ENCODE data around the gene IQSEC1. TPM values are rescaled to one million over a fixed set of nuclear protein-coding genes. Genes with fewer than 3 reads are reported as not detected.

Gene IQSEC1
- polyA plus RNA-seq, 3 donors from 2014 or later, result 9.0 to 40.5 (median 15.3) TPM

GRCh38 chr3:12940854-12941253 lies 132.4 kb downstream of the IQSEC1 start:
- no peak for DNase-seq
- Mint-ChIP-seq H3K4me1 (peaks cover 19 to 24% of the 10 kb centered on the region in 2 donors), H3K9me3 (no peaks in the 10 kb centered on the region), H3K4me3 (no peak overlapping the region), H3K36me3 (peaks cover 0 to 9% (median 3%) of the 10 kb centered on the region in 3 donors), H3K27me3 (ENCODE audit: low read depth in 3 of 3) (peaks cover 0 to 6% (median 0%) of the 10 kb centered on the region in 3 donors), H3K27ac (no peak overlapping the region)

DNA sequence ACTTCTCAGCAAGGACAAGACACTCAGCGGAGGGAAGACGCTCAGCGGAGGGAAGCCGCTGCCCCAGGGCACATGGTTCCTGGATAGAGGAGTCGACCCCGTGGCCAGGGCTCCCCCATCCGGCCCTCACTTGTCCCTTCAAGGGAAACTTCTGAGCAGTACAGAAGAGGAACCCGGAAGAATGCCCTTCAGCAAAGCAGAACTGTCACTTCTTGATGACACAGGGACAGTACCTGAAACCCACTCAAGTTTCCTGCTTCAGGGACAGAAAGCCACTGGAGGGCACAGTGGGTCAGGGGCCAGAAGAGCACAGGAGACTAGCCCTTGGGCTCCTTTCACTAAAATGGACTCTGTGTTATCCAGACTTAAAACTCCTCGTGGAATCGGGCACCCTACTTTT lies 134.1 kb downstream of the IQSEC1 start:
- Mint-ChIP-seq H3K9me3 (no peaks in the 10 kb centered on the region), H3K27me3 (ENCODE audit: low read depth in 3 of 3) (peaks cover 0 to 6% (median 0%) of the 10 kb centered on the region in 3 donors), H3K27ac (peak overlapping the region in 3 of 6 donors; percentile 30 to 72 (median 50)), H3K36me3 (peaks cover 0 to 18% (median 3%) of the 10 kb centered on the region in 3 donors), H3K4me3 (no peak overlapping the region), H3K4me1 (peaks cover 15 to 16% of the 10 kb centered on the region in 2 donors)
- DNase-seq, result no peak

DNA sequence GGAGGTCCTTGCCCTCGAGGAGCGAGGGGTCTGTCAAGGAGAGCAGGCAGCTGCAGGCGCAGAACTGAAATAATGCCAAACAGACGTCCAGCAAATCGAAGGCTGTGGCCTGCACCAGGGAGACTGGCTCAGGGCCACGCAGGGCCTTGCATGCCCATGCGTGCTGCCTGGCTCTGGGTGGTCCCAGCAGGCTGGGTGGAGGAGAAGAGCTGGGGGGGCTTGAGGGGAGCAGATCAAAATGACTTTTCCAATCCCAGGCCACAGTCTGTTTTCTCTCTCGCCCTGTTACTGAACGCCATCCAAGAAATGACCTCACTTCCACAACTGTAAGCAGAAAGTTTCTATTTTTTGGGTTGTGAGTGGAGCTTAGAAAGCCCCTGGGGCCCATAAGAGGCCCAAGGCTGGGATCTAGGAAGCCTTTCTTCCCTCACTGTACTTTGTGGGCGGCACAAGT lies 134.9 kb downstream of the IQSEC1 start:
- no peak for DNase-seq
- peaks cover 0 to 6% (median 0%) of the 10 kb centered on the region in 3 donors for H3K27me3 Mint-ChIP-seq (ENCODE audit: low read depth in 3 of 3)
- no peak overlapping the region for H3K4me3 Mint-ChIP-seq
- H3K27ac Mint-ChIP-seq, result peak overlapping the region in 1 of 6 donors; percentile 26
- H3K9me3 Mint-ChIP-seq, result no peaks in the 10 kb centered on the region
- H3K36me3 Mint-ChIP-seq, result peaks cover 0 to 18% (median 3%) of the 10 kb centered on the region in 3 donors
- peaks cover 15 to 20% of the 10 kb centered on the region in 2 donors for H3K4me1 Mint-ChIP-seq

DNA sequence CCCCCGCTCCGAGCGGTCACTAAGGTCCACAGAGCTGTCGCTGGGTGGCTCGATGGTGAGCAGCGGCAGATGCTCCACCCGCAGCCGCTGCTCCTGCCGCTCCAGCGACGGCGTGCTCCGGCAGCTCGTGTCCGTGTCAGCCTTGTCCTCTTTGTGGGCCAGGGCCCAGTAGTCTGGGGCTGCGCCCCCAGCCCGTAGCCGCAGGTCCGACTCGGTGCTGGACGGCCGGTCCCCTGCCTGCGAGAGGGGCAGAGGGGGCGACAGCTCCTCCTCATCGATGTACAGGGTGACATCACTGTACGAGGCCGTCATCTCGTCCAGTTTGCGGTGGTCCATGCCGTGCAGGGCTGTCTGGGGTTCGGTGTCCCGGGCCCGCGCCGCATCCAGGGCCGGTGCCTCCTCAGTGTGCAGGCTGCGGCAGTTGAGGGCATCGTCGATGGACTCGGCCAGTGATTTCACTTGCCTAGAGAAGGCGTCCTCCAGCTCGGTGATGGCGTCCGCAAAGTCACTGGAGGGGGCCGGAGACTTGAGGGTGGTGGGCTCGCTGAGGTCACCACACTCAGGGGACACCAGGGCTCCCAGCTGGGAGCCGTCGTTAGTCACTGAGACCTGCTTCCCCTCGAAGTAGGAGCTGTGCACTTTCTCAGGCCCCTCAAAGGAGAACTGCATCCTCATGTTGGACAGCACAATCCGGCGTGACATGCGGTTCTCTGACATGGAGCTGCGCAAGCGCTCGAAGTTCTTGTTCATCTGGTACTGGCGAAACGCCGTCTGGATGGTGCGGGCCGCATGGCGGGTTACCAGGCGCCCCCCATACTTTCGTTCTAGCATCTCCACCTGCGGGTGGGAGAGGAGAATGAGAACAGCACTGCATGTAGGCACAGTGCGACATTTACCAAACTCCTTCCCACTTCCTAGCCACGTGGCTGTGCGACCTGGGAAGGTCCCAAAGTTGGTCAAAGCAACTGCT lies 137.1 kb downstream of the IQSEC1 start:
- no peak for DNase-seq
- Mint-ChIP-seq H3K36me3 (peaks cover 0 to 18% (median 3%) of the 10 kb centered on the region in 3 donors), H3K27ac (no peak overlapping the region)

GRCh38 chr3:12935023-12935860 lies 138.0 kb downstream of the IQSEC1 start:
- no peak for DNase-seq
- Mint-ChIP-seq H3K27ac (no peak overlapping the region), H3K4me1 (peaks cover 20 to 26% of the 10 kb centered on the region in 2 donors), H3K9me3 (no peaks in the 10 kb centered on the region), H3K4me3 (no peak overlapping the region), H3K27me3 (ENCODE audit: low read depth in 3 of 3) (peaks cover 0 to 6% (median 0%) of the 10 kb centered on the region in 3 donors), H3K36me3 (peaks cover 0 to 16% (median 3%) of the 10 kb centered on the region in 3 donors)

More for the DNA sequence above, 137.1 kb downstream of the IQSEC1 start:
- no peaks in the 10 kb centered on the region for H3K9me3 Mint-ChIP-seq
- peaks cover 0 to 7% (median 0%) of the 10 kb centered on the region in 3 donors for H3K27me3 Mint-ChIP-seq (ENCODE audit: low read depth in 3 of 3)
- H3K4me3 Mint-ChIP-seq, result no peak overlapping the region
- H3K4me1 Mint-ChIP-seq, result peaks cover 19 to 21% of the 10 kb centered on the region in 2 donors

GRCh38 chr3:12934431-12934830 lies 138.8 kb downstream of the IQSEC1 start:
- H3K4me1 Mint-ChIP-seq, result peaks cover 20 to 29% of the 10 kb centered on the region in 2 donors
- no peak overlapping the region for H3K4me3 Mint-ChIP-seq
- peaks cover under 1 to 14% (median 4%) of the 10 kb centered on the region in 3 donors for H3K36me3 Mint-ChIP-seq
- H3K27me3 Mint-ChIP-seq (ENCODE audit: low read depth in 3 of 3), result peaks cover 0 to 5% (median 0%) of the 10 kb centered on the region in 3 donors
- H3K27ac Mint-ChIP-seq, result no peak overlapping the region
- H3K9me3 Mint-ChIP-seq, result no peaks in the 10 kb centered on the region
- DNase-seq, result no peak

GRCh38 chr3:12933901-12934300 lies 139.3 kb downstream of the IQSEC1 start:
- no peak for DNase-seq
- H3K27me3 Mint-ChIP-seq (ENCODE audit: low read depth in 3 of 3), result peaks cover 0 to 2% (median 0%) of the 10 kb centered on the region in 3 donors
- H3K9me3 Mint-ChIP-seq, result no peaks in the 10 kb centered on the region
- no peak overlapping the region for H3K4me3 Mint-ChIP-seq
- H3K36me3 Mint-ChIP-seq, result peaks cover 0 to 13% (median 5%) of the 10 kb centered on the region in 3 donors
- H3K27ac Mint-ChIP-seq, result no peak overlapping the region
- H3K4me1 Mint-ChIP-seq, result peaks cover 24 to 30% of the 10 kb centered on the region in 2 donors

DNA sequence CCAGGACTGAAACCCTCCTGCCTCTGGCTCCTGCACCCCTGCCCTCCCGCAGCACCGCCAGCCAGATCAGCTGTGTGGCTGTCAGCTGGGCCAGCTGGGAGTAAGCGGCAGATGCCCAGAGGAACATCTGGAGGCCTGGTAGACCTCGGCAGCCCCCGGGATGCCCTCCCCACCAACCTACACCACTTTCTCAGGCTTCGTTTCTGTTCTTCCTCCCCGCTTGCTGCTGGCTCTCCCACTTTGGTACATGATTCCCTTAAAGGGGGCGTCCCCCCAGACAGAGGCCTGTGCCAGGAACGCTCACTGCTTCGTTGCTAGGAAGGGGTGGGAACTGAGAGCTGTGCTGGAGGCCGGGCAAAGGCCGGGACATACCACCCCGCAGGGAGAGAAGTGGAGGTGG lies 140.5 kb downstream of the IQSEC1 start:
- peaks cover 0 to 2% (median 2%) of the 10 kb centered on the region in 3 donors for H3K27me3 Mint-ChIP-seq (ENCODE audit: low read depth in 3 of 3)
- no peak overlapping the region for H3K4me3 Mint-ChIP-seq
- peaks cover 0 to 16% (median 5%) of the 10 kb centered on the region in 3 donors for H3K36me3 Mint-ChIP-seq
- H3K9me3 Mint-ChIP-seq, result no peaks in the 10 kb centered on the region
- H3K4me1 Mint-ChIP-seq, result peaks cover 29 to 32% of the 10 kb centered on the region in 2 donors
- peak overlapping the region in 1 of 6 donors; percentile 35 for H3K27ac Mint-ChIP-seq
- no peak for DNase-seq

DNA sequence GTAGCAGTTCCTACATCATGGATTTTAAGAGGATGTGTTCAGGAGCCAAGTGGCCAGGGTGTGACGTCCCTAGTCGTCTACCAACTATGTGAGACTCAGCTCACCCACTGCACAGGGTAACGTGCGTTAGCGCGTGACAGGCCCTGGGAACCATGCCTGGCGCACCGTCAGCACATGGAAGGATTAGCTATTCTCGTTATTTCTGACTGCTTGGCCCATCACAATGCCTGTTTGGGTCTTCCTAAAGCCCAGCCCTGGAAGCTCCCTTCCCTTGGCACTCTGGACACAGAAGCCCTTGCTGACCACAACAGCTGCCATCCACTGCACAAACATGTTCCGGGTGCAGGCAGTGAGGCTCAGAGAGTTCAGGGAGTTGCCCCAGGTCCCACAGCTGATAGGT lies 140.9 kb downstream of the IQSEC1 start:
- Mint-ChIP-seq H3K4me1 (peaks cover 29 to 36% of the 10 kb centered on the region in 2 donors), H3K27ac (peak overlapping the region in 1 of 6 donors; percentile 11), H3K27me3 (ENCODE audit: low read depth in 3 of 3) (peaks cover 0 to 2% (median 2%) of the 10 kb centered on the region in 3 donors), H3K4me3 (no peak overlapping the region), H3K9me3 (no peaks in the 10 kb centered on the region), H3K36me3 (peaks cover 0 to 16% (median 5%) of the 10 kb centered on the region in 3 donors)
- DNase-seq, result no peak

DNA sequence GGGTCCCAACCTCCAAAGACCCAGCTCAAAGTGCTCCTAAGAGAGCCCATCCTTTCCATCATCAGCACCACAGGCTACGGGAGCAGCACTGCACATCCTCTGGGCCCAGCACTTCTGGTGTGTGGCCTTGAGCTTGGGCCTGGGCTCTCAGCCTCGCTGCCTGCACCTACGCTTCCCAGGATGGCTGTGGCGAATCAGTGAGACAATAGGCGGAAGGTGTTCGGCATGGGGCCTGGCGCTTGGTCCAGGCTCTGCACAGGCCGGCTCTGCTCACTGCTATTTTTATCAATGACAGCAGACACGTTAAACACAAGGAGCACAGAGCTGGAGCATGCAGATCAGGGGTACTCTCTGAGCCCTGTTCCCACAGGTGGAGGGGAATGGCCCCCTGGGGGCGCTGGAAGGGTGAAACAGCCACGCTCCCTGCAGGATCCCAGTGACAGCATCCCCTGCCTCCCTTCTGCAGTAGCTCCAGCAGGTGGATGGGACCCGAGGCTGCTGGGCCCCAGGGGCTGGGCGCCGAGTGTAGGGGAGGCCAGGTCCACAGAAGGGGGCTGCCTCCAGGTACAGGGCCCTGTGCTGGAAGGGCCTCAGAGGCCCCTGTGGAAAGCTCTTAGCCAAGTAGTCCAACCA lies 141.8 kb downstream of the IQSEC1 start:
- no peak overlapping the region for H3K4me3 Mint-ChIP-seq

GRCh38 chr3:12929801-12930200 lies 143.4 kb downstream of the IQSEC1 start:
- Mint-ChIP-seq H3K27ac (peak overlapping the region; percentile 37 to 85 (median 70)), H3K9me3 (no peaks in the 10 kb centered on the region), H3K4me1 (peaks cover 36 to 47% of the 10 kb centered on the region in 2 donors), H3K4me3 (no peak overlapping the region), H3K36me3 (peaks cover 0 to 11% (median 5%) of the 10 kb centered on the region in 3 donors), H3K27me3 (ENCODE audit: low read depth in 3 of 3) (peaks cover 0 to 2% (median 2%) of the 10 kb centered on the region in 3 donors)
- no peak for DNase-seq

More for the DNA sequence above, 141.8 kb downstream of the IQSEC1 start:
- peaks cover 0 to 16% (median 5%) of the 10 kb centered on the region in 3 donors for H3K36me3 Mint-ChIP-seq
- no peaks in the 10 kb centered on the region for H3K9me3 Mint-ChIP-seq
- DNase-seq, result no peak
- H3K27ac Mint-ChIP-seq, result peak overlapping the region in 2 of 6 donors; percentile 35 to 58
- peaks cover 29 to 39% of the 10 kb centered on the region in 2 donors for H3K4me1 Mint-ChIP-seq
- H3K27me3 Mint-ChIP-seq (ENCODE audit: low read depth in 3 of 3), result peaks cover 0 to 2% (median 2%) of the 10 kb centered on the region in 3 donors

- no peak for DNase-seq
Observed at GRCh38 chr3:12926660-12927059, 146.6 kb downstream of the IQSEC1 start.

GRCh38 chr3:12925648-12926047 lies 147.6 kb downstream of the IQSEC1 start:
- peaks cover 1 to 3% (median 2%) of the 10 kb centered on the region in 3 donors for H3K27me3 Mint-ChIP-seq (ENCODE audit: low read depth in 3 of 3)
- peaks cover 5 to 18% (median 15%) of the 10 kb centered on the region in 3 donors for H3K36me3 Mint-ChIP-seq
- no peak for DNase-seq
- peak overlapping the region in 1 of 6 donors; percentile 48 for H3K27ac Mint-ChIP-seq
- peaks cover 35 to 42% of the 10 kb centered on the region in 2 donors for H3K4me1 Mint-ChIP-seq
- H3K9me3 Mint-ChIP-seq, result no peaks in the 10 kb centered on the region
- H3K4me3 Mint-ChIP-seq, result no peak overlapping the region

More at GRCh38 chr3:12926660-12927059, 146.6 kb downstream of the IQSEC1 start:
- Mint-ChIP-seq H3K4me3 (no peak overlapping the region), H3K9me3 (no peaks in the 10 kb centered on the region), H3K4me1 (peaks cover 35 to 47% of the 10 kb centered on the region in 2 donors), H3K36me3 (peaks cover 1 to 14% (median 12%) of the 10 kb centered on the region in 3 donors), H3K27ac (peak overlapping the region in 2 of 6 donors; percentile 2 to 32), H3K27me3 (ENCODE audit: low read depth in 3 of 3) (peaks cover 1 to 3% (median 2%) of the 10 kb centered on the region in 3 donors)

All from immature natural killer cell (primary cell).